Fibroblast of peridontal ligament (primary cell): ENCODE data around the gene TMED8.

Source experiments
- DNase-seq: peaks from one replicate; pipeline ENCODE4 v3.0.0-alpha.2; 2010; ENCODE audit errors: extremely low read depth

Gene TMED8

DNA sequence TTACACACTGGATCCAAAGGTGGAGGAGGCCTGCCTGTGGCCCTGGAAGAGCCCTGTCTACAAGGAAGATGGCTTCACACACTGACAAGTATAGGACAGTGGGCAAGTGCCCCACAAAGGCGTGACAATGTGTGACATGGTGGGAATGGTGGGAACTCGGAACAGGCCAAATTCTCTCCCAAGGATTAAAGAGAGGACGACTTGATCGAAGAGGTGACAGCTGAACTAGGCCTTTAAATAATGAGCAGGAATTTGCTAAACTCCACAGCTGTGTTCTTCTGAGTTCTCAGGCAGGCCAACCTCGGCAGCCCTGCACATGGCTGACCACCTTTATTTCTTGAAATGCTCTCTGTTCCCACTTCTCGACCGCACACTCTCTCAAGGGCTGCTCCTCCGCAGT lies 80.0 kb downstream of the TMED8 start:
- no peak for DNase-seq

DNA sequence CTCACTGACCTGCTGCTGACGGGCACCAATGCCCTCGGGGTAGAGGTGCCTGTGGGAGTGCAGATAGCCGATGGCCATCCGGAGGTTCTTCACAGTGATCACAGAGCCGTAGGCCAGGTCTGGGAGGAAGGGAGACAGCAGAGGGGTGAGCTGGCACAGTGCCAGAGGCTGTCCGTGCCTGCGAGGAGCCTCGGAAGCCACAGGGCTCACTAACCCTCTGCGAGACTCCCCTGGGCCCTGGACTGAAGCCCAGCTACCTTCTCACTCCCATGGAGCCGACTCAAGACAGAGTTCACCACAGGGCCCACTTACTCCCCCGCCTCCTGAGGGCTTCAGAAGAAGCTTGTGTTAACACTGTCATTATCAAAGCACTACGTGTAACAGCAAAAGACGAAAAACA lies 80.7 kb downstream of the TMED8 start:
- no peak for DNase-seq

- no peak for DNase-seq
These were observed 86.2 kb downstream of the TMED8 start for GRCh38 chr14:77290705-77291104.

GRCh38 chr14:77286576-77286975 lies 90.3 kb downstream of the TMED8 start:
- no peak for DNase-seq
